ENCODE data around the gene CHST8. TPM values are rescaled to one million over a fixed set of nuclear protein-coding genes. Genes with fewer than 3 reads are reported as not detected.

The CHST8 gene
- total RNA-seq, 1 donor from 2014 or later, result 0.96 TPM

DNA sequence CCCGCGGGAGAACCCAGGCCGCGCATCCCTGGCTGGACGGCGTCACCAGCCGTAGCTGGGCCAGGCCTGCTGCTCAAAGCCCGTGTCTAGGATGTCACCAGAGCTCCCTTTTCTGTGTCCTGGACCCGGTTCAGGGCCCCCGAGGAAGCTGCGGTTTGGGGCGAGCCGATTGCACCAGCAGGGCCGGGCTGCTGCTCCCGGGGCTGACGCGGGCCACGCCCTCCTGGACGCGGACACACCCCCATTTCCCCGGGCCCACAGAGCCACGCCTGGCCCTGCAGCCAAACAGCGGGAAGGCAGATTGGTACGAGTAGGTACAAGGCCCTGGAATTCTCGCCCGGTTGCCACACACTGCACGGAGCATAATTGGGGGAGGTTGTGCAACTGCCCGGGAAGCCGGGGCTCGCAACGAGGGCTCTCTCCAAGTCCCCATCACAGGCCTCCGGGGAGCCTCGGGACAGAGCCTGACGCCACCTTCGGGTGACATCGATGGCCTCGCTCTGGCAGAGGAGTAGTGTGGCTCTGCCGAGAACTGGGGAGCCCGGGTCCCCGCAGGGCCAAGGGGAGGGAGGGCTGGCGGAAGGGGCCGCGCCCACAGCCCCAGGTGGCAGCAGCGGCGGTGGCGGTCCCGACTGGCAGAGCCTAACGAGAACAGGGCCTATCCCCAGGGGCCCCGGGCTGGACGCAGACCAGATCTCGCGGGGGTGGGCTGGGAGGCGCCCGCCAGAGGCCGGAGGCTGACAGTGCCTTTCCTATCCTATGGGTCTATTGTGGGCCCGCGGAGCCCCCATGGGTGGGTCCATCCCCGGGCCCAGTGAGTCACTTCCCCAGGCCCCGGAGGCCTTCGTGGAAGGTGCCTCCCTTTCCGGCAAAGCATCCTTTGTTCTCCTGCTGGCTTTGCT is 198.4 kb downstream of the CHST8 start:
- peak; percentile 48 for DNase-seq (ENCODE audit: low read depth, low spot score)
- peaks cover 3% of the 10 kb centered on the region for H3K36me3 Mint-ChIP-seq (ENCODE audit: low read depth)
- peaks cover 32% of the 10 kb centered on the region for H3K4me1 Mint-ChIP-seq
- no peak overlapping the region for H3K4me3 Mint-ChIP-seq
- H3K27ac Mint-ChIP-seq (ENCODE audit: unreplicated experiment), result no peak overlapping the region
- TF ChIP-seq, protein P1, sequence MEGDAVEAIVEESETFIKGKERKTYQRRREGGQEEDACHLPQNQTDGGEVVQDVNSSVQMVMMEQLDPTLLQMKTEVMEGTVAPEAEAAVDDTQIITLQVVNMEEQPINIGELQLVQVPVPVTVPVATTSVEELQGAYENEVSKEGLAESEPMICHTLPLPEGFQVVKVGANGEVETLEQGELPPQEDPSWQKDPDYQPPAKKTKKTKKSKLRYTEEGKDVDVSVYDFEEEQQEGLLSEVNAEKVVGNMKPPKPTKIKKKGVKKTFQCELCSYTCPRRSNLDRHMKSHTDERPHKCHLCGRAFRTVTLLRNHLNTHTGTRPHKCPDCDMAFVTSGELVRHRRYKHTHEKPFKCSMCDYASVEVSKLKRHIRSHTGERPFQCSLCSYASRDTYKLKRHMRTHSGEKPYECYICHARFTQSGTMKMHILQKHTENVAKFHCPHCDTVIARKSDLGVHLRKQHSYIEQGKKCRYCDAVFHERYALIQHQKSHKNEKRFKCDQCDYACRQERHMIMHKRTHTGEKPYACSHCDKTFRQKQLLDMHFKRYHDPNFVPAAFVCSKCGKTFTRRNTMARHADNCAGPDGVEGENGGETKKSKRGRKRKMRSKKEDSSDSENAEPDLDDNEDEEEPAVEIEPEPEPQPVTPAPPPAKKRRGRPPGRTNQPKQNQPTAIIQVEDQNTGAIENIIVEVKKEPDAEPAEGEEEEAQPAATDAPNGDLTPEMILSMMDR (conservative IDR thresholded peaks at IDR 0.05), result no peak
- peaks cover 32% of the 10 kb centered on the region for H3K27me3 Mint-ChIP-seq (ENCODE audit: low read depth)
- no peaks in the 10 kb centered on the region for H3K9me3 Mint-ChIP-seq

DNA sequence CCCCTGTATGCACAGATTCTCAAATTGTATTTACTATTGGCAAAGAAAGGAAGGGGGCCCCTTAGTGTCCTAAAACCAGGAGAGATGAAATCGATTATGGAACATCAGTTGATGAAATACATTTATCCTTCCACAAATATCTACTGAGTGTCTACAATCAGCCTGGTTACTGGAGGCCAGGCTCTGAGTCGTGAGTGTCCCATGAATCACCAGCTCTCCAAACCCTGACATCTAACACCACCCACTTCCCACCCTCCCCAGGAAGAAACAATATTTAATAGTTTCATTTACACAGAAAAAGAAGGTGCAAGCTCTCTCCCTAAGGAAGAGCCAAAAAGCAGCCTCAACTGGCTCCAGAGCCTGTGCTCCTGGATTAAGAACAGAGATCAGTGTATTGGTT is 200.1 kb downstream of the CHST8 start:
- Mint-ChIP-seq H3K4me3 (no peak overlapping the region), H3K4me1 (peaks cover 27% of the 10 kb centered on the region), H3K9me3 (no peaks in the 10 kb centered on the region), H3K36me3 (ENCODE audit: low read depth) (no peaks in the 10 kb centered on the region), H3K27ac (ENCODE audit: unreplicated experiment) (no peak overlapping the region), H3K27me3 (ENCODE audit: low read depth) (peaks cover 32% of the 10 kb centered on the region)
- no peak for DNase-seq (ENCODE audit: low read depth, low spot score)
- TF ChIP-seq, protein P1 (conservative IDR thresholded peaks at IDR 0.05), result no peak

Other genes with a start within 250 kb of the CHST8 start
- gene CEBPG, start 248.2 kb upstream of the CHST8 start, total RNA-seq, result 40.2 and 41.9 TPM in 2 replicates
- 39.0 and 43.7 TPM in 2 replicates for gene PEPD, start 100.2 kb upstream of the CHST8 start, total RNA-seq
- gene KCTD15, start 174.9 kb downstream of the CHST8 start, total RNA-seq, result 58.3 and 59.1 TPM in 2 replicates

All from neural crest cell (in vitro differentiated cells).